Endothelial cell of umbilical vein (primary cell): Measurements from ENCODE around the gene NSMCE3.

ENCODE experiments used
- CTCF ChIP-seq, 2 donors: IDR thresholded peaks; 1 replicate in 1 of 2; 2 replicates in 1 of 2; pipeline ENCODE4 v1.5.1; 2011; ENCODE audit warnings: low read length in 2 of 2, mild to moderate bottlenecking in 2 of 2, moderate library complexity in 2 of 2, control low read depth in 1 of 2, inconsistent platforms in 1 of 2, low read depth in 1 of 2; ENCODE audit not compliant: insufficient read depth in 1 of 2; ENCODE audit errors: extremely low read depth in 1 of 2
- EZH2 ChIP-seq: IDR thresholded peaks from 2 replicates; pipeline ENCODE4 v1.6.1; 2012; ENCODE audit warnings: borderline replicate concordance, low read depth, mild to moderate bottlenecking, moderate library complexity, low read length, inconsistent platforms; ENCODE audit not compliant: severe bottlenecking
- JUN ChIP-seq: IDR thresholded peaks from 2 replicates; pipeline ENCODE4 v1.6.1; 2011; ENCODE audit warnings: borderline replicate concordance, low read depth; ENCODE audit not compliant: insufficient read length, insufficient read depth
- POLR2A ChIP-seq: IDR thresholded peaks from 2 replicates; pipeline ENCODE4 v1.6.1; 2012; ENCODE audit warnings: low read depth, mild to moderate bottlenecking, control low read depth, low read length
- POLR2AphosphoS5 ChIP-seq: IDR thresholded peaks from 2 replicates; pipeline ENCODE4 v1.6.1; 2012; ENCODE audit warnings: low read depth, mild to moderate bottlenecking, control low read depth, low read length, moderate library complexity; ENCODE audit not compliant: insufficient read depth

- TF ChIP-seq CTCF (IDR thresholded peaks at IDR 0.05; ENCODE audit: extremely low read depth in 1 of 2, insufficient read depth in 1 of 2, low read depth in 1 of 2, low read length in 2 of 2) (no peak), POLR2AphosphoS5 (no peak), EZH2 (no peak), JUN (no peak), POLR2A (no peak)
These were observed 35.9 kb upstream of the NSMCE3 start for GRCh38 chr15:29305556-29305955.
